SK-N-DZ (cell line): ENCODE data around the gene TSPAN4.

Source experiments
- DNase-seq: peaks from one replicate; pipeline ENCODE4 v3.0.0-alpha.2; 2015; ENCODE audit warnings: low spot score

Gene TSPAN4

GRCh38 chr11:883527-883926 lies 40.9 kb downstream of the TSPAN4 start:
- no peak for DNase-seq

GRCh38 chr11:884578-885070 lies 42.0 kb downstream of the TSPAN4 start:
- no peak for DNase-seq

GRCh38 chr11:886568-886967 lies 43.9 kb downstream of the TSPAN4 start:
- no peak for DNase-seq

GRCh38 chr11:887589-887988 lies 44.9 kb downstream of the TSPAN4 start:
- no peak for DNase-seq

GRCh38 chr11:888310-889212 lies 45.9 kb downstream of the TSPAN4 start:
- no peak for DNase-seq

GRCh38 chr11:889257-889656 lies 46.6 kb downstream of the TSPAN4 start:
- DNase-seq: no peak

- DNase-seq: no peak
Observed at GRCh38 chr11:889687-890475, 47.2 kb downstream of the TSPAN4 start.

GRCh38 chr11:890794-891540 lies 48.3 kb downstream of the TSPAN4 start:
- no peak for DNase-seq

GRCh38 chr11:893008-893654 lies 50.5 kb downstream of the TSPAN4 start:
- DNase-seq: no peak

GRCh38 chr11:894575-895201 lies 52.0 kb downstream of the TSPAN4 start:
- DNase-seq: no peak

GRCh38 chr11:895331-896110 lies 52.9 kb downstream of the TSPAN4 start:
- DNase-seq: no peak

GRCh38 chr11:897253-898142 lies 54.8 kb downstream of the TSPAN4 start:
- no peak for DNase-seq

GRCh38 chr11:898143-898511 lies 55.5 kb downstream of the TSPAN4 start:
- DNase-seq: no peak

GRCh38 chr11:898540-899190 lies 56.0 kb downstream of the TSPAN4 start:
- no peak for DNase-seq

- DNase-seq: no peak
Observed at GRCh38 chr11:899724-900123, 57.1 kb downstream of the TSPAN4 start.

GRCh38 chr11:900545-900944 lies 57.9 kb downstream of the TSPAN4 start:
- no peak for DNase-seq

- no peak for DNase-seq
Observed at GRCh38 chr11:901452-902061, 58.9 kb downstream of the TSPAN4 start.

GRCh38 chr11:904380-904779 lies 61.7 kb downstream of the TSPAN4 start:
- no peak for DNase-seq
